ENCODE results near the gene THBD.

Gene THBD

DNA sequence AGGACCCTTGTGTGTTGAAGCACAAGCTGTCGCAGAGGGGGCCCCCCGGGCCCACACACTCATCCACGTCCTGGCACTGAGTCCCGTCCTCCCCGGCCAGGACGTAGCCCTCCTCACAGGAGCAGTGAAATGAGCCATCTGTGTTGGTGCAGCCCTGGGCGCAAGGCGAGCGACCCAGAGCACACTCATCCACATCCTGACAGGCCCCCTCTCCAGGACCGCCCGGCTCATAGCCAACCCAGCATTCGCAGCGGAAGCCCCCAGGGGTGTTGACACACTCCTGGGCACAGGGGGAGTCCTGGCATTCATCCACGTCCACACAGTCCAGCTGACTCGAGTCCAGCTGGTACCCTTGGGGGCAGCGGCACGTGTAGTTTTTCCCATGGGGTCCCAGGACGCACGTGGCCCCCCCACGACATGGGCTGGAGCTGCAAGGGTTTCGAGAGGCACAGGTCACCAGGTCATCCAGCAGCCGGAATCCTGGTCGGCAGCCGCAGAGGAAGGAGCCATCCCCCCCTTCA, 35.4 kb upstream of the THBD start:
- DNase-seq (ENCODE audit: low read depth) = no peak

- DNase-seq (ENCODE audit: low read depth) = no peak
Measured at GRCh38 chr20:23084282-23084844, 34.9 kb upstream of the THBD start.

GRCh38 chr20:23083553-23084220, 34.2 kb upstream of the THBD start:
- DNase-seq (ENCODE audit: low read depth) = no peak

- no peak for DNase-seq (ENCODE audit: low read depth)
Measured at GRCh38 chr20:23082846-23083552, 33.5 kb upstream of the THBD start.

GRCh38 chr20:23081263-23081819, 31.9 kb upstream of the THBD start:
- DNase-seq (ENCODE audit: low read depth) = no peak

DNA sequence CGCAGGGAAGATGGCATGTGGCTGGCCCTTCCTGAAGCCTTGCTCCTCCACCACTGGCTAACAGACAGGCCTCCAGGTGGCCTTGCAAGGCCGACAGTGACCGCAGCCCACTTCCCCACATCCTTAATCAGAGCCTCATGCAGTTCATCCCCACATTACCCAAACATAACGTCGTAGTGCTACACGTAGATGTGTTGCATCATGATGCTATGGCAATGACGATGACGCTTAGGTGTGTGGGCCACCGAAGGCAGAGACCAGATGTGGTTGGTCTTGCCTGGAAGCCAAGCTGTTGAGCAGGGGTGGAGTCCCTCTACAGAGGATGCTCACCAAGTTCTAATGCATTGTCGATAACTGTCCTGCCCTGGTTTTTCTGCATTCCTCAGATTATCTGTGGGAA, 31.0 kb upstream of the THBD start:
- DNase-seq (ENCODE audit: low read depth) = no peak

- no peak for DNase-seq (ENCODE audit: low read depth)
Measured at GRCh38 chr20:23079926-23080325, 30.5 kb upstream of the THBD start.

DNA sequence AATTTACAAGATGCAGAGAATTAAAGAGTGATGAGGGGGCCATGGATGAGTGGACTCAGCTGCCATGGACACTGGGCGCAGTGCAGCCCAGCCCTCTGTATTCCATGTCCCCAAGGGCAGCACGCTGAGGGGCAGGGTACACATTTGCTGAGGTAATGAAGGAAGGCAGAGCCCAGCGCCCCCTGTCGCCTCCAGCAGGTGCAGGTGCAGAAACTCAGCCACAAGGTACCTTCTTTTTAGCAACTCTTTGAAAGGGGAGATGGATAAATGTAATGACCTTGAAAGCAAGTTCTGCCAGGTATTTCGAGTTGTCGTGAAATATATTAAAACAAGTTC, 29.5 kb upstream of the THBD start:
- DNase-seq (ENCODE audit: low read depth) = no peak

- DNase-seq (ENCODE audit: low read depth) = no peak
Measured at GRCh38 chr20:23078351-23079015, 29.0 kb upstream of the THBD start.

DNA sequence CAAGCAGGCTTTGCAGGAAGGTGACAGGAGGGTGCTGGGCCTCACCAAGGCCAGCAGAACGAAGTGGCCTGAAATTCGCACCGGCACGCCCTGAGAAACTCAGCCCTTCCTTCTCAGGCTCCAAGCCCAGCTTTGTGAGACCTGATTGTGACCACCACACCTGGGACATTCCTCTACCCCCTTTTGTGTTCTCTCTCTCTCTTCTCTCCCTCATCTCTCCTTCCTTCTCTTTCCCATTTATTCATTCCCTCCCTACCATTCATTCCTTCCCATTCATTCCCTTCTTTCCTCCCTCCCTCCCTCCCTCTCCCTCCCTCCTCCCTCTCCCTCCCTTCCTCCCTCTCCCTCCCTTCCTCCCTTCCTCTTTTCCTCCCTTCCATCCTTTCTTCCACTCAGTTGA, 27.8 kb upstream of the THBD start:
- DNase-seq (ENCODE audit: low read depth) = no peak

DNA sequence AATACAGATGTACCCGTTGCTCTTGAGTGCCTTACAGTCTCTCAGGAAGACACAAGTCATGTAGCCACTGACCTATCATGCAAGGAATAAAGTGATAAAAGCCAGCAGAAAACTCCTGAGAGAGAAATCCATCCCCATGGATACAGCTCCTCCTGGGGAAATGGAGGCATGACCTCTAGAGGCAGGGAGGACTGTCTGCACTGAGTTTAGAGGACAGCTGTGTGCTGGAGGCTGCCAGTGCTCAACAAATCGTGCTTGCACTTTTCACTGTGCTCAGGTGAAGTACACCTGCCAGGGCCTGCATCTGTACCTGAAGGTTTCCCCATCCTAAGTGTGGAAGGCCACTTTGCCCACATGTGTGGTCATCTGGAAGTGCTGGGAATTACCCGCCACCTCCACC, 24.6 kb upstream of the THBD start:
- DNase-seq (ENCODE audit: low read depth) = no peak

DNA sequence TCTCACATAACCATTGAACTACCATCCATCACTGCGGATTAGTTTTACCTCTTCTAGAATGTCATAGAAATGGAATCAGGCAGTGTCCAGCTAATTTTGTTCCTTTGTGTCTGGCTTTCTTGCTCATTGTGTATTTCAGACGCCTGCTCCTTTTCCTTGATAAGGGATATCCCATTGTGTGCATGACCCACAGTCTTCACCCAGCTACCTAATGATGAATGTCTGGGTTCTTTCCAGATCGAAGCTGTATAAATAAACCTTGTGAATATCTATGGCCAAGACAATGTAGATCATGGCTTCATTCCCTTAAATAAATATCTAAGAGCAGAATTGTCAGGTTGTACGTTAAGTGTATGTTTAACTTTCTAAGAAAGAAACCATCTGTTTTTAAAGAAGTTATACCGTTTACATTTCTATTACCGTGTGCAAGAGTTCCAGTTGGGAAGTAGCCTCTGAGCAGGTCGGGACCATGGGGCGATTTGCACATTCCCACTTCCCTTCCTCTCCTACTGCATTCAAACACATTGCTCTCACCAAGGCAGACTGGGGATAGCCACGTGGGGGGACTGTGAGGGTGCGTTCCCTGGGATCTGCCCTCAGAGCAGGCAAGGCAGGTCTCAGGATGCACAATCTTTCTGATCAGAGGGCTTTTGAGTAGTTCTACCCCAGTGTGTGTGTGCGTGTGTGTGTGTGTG, 23.6 kb upstream of the THBD start:
- no peak for DNase-seq (ENCODE audit: low read depth)

- no peak for DNase-seq (ENCODE audit: low read depth)
Measured at GRCh38 chr20:23071996-23072395, 22.5 kb upstream of the THBD start.

DNA sequence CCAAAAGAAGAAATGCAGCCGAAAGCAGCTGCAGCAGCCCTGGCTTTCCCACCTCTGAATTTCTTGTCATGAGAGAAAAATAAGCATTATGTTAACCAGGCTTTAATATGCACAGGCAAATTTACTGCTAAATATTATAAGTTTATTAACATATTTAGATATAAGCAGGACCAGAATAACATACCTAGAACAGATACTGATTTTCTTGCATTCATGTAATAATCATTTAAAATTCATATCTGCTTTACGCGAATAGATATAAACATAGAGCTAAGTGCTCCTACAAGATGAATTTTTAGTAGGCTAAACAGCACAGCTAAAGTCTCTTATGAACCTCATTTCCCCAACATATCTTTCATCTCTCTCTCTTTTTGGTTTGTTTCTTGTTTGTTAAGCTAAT, 21.9 kb upstream of the THBD start:
- no peak for DNase-seq (ENCODE audit: low read depth)

- no peak for DNase-seq (ENCODE audit: low read depth)
Measured at GRCh38 chr20:23069108-23069507, 19.6 kb upstream of the THBD start.

DNA sequence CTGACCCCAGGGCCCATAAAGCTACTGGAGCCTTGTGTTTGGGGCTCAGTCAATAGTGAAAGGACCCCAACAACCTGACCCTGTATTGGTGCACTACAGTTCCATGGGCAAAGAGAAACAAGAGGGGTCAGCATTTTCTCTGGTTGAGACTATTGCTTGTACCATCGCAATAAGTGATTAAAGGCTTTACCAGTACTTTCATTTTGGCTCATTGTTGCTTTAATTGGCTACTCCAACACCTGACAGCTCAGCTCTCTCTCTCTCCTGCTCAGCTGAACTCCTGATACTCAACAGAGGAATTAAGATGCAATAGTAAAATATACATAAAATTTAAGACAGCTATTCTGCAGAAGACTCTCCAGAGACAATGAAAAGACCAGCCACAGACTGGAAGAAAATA, 18.8 kb upstream of the THBD start:
- no peak for DNase-seq (ENCODE audit: low read depth)

GRCh38 chr20:23066772-23067171, 17.3 kb upstream of the THBD start:
- DNase-seq (ENCODE audit: low read depth) = no peak

DNA sequence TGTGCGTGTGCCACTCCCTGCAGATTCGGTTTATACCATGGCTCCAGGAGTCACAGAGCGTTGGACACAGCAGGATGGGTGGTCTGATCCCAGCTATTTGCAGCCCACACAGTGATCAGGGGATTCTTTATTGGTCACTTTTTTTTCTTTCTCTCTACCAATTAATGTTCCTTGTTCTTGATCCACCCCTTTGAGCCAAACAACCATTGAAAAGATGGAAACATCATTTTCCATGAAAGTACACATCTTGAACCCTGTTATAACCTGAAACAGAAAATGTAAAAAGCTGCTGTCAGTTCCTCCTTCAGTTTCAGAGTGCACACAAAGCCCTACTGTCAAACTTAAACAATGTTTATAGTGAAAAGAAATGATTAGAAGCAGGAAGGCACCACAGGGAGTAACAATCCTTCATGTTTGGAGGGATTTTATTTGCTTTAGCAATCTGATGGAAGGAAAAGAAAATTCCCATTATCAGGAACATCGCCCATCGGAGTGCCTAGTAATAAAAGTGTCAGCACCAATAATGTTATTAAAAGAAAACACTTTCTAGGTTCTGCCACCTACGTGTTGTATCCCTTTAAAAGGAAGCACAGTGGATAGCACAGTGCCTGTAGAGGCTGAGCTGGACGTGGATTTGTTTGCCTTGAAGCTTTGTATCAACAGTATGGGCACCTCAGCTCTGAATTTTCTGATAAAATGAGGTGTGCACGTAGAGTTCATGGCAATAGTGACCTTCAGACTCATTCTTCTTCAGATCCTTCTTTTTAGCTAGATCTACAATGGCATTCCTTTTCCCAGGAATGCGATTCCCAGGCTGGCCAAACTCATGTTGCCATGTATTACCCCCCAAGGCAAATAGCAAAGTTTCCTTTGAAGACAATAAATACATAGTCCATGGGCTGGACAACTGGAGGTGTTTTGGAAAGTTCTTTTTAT, 16.1 kb upstream of the THBD start:
- DNase-seq (ENCODE audit: low read depth) = no peak

DNA sequence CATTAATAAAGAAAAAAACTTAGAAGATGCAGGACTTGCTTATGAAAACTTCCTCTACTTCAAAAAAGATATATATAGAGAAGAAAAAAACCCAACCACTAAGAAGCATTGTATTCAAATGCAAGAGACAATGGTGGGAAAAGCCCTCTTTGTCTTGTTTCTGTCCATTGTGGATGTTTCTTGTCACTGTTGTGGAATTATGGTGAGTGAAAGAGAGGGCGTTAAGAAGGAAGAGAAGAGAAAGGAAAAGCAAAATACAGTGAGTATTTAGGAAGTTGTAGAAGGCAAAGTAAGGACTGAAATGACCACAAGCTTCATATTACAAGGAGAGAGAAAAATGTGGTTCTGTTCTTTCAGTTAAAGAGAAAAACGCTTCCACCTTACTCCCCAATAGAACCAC, 14.1 kb upstream of the THBD start:
- no peak for DNase-seq (ENCODE audit: low read depth)

GRCh38 chr20:23063168-23063567, 13.7 kb upstream of the THBD start:
- no peak for DNase-seq (ENCODE audit: low read depth)

DNA sequence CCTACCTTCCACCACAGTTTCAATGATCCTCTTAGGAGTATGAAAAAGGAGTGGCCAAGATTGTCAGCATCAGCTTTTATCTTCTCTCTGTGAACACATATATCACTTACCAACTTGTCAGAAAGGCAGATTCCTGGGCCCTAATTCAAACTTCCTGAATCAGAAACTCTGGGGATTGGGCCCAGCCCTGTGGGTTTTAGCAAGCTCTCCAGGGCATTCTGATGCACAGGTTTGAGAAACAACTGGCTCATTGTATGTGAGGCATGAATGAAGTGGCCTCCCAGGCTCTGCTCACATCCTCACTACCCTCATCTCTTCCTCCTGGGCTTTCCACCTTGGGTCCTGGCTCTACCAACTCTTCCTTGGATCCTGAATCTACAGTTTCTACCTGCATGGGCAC, 13.2 kb upstream of the THBD start:
- DNase-seq (ENCODE audit: low read depth) = no peak

Data from T follicular helper cell (primary cell).